ENCODE measurements around the gene RABAC1.
"Not testable (repeated sequence)": the region's sequence is repeated elsewhere in the genome, so short reads cannot be mapped to it uniquely, and the experiment has no call there.

The RABAC1 gene

GRCh38 chr19:41915021-41915775, 43.9 kb downstream of the RABAC1 start:
- DNase-seq (ENCODE audit: low read depth): no peak

- DNase-seq (ENCODE audit: low read depth): not testable (repeated sequence)
These were observed 44.7 kb downstream of the RABAC1 start for GRCh38 chr19:41914424-41914834.

- DNase-seq (ENCODE audit: low read depth): no peak
These were observed 45.3 kb downstream of the RABAC1 start for GRCh38 chr19:41913538-41914423.

- no peak for DNase-seq (ENCODE audit: low read depth)
These were observed 46.1 kb downstream of the RABAC1 start for GRCh38 chr19:41912899-41913537.

DNA sequence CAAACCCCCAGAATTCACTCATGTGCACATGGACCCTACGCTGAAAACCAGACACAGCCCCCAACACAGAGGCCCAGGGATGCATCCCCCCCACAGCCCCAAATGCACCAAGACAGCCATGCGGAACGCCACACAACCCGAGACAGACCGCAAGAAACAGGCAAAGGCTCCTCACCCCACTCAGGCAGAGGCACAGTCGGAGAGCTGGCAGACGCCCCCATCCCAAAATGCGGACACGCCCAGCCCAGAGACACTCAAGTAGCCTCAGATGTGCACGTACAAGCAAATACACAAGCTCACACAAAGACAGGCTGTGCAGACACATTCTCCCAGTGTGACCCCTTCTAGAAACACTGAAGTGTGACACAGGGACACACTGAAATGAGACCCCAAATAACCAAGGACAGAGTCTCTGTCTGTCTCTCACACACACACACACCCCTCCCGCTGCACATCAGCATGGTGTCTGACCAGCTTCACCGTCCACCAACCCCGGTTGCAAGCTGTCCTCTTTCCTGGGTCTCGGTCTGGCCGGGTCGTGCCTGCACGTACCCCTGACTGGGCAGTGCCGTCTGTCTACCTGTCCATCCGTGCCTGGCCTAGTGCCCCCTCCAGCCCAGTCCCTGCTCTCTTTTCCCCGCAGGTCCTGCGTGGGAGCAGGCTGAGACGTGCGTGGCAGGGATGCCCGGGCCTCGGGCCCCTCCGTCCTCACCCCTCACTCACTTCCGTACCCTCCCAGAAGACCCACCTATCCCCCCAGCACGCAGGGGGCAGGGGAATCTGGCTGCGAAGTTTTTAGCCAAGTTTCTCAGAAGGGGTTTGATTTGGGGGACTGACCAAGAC, 47.0 kb downstream of the RABAC1 start:
- no peak for DNase-seq (ENCODE audit: low read depth)

GRCh38 chr19:41910992-41911888, 47.9 kb downstream of the RABAC1 start:
- DNase-seq (ENCODE audit: low read depth): no peak

GRCh38 chr19:41910240-41910991, 48.7 kb downstream of the RABAC1 start:
- DNase-seq (ENCODE audit: low read depth): no peak

DNA sequence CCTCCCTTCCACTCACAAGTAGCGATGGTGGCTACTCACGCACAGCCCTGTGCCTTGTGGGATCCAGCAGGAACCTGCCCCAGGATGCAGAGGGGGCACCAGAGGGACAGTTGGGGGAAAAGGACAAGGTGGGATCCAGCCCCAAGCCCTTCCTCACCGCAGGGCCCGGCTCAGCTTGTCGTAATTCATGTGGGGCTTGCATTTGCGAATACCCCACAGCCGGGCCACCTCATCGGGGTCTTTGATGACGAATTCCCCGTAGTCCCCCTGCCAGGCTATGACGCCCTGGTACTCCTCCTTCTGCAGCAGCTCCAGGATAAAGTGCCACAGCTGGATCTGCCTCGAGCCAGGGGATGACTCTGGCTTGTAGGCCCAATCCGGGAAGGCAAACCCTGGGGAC, 49.4 kb downstream of the RABAC1 start:
- DNase-seq (ENCODE audit: low read depth): no peak

DNA sequence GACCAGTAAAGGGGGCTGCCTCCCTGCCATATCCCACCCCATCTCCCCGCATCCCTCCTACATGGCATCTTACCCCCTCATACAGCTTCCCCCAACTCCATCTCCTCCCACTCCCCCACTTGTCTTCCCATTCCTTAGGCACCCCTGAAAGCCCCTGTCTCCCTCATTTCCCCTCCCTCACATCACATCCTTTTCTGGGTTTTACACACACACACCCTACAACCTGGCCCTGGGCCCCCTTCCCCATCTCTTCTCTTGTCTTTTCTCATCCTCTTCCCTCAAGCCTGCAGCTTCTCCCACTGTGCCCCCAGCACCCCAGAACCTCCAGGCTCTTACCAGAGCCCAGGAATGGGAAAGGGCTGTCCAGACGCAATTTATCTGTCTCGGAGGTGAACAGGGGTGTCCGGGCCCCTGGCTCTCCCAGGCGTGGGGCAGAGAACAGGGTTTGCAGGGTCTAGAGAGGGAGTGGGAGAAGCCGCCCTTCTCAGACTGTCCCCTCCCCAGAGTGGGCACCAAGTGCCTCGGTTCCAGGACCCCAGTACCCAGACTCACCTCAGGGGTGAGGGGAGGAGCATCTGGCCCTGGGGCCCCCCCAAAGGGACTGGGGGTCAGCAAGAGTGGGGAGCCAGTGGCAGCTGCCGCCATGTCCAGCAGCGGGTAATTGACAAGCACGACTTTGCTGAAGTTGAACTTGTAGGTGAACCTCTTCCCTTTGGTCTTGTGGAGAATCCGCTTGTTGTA, 50.2 kb downstream of the RABAC1 start:
- DNase-seq (ENCODE audit: low read depth): no peak

DNA sequence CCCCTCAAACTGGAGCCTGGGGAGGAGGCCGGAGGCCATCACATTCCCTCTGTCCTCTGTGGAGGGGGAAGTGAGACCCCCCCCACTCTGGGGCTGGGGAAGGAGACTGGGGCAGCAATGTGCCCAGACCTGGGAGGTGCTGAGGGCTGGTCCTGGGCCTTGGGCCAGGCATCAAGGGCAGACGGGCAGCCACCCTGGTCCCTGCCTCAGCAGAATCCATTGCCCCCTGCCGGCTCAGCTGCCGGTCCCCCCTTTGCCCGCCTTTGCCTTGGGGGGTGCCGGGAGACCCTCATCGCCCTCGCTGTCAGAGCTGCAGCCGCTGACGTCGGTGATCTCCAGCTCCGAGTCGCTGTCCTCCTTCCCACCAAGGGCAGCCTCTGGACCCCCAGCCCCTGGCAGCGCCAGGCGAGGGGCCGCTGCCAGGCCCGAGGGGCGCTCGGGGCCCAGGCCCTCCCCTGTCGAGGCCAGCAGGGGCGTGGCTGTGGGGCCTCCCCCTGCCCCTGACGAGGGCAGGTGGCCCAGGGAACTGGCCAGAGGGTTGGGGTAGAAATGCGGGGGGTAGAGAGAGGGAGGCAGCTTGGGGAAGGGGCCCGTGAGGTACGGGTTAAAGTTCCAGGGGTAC, 51.0 kb downstream of the RABAC1 start:
- DNase-seq (ENCODE audit: low read depth): no peak

DNA sequence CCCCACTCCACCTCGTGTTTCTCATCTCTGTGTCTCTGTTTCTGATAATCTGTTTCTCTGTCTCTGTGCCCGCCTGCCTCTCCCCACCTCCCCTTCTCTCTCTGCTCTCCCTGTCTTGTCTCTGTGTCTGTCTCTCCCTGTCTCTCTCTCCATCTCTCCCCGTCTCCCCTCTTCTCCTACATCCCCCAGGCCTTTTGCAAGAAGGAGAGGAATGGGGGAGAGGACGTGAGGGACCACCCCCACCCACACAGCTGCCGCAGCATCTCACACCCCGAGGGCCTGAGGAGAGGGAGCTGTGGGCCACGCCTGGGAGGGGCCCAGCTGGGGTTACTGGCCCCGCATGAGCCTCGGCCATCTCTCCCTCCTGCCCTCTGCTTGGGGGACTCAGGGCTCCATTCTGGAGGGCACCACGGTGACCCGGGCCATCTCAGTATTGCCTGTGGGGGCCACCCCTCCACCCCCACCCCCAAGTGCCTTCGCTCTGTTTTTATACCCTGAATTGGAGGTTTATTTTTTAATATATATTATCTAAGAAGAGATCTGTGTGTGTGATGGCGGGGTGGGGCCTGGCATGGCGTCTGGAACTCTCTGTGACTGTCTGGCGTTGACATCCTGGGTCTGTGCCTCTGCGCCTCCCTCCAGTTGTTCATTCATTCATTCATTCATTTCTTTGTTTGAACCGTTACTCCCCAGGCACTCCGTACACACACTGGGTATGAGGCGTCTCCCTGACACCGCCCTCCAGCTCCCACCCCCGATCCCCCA, 52.0 kb downstream of the RABAC1 start:
- no peak for DNase-seq (ENCODE audit: low read depth)

Measured in stimulated activated CD8-positive, alpha-beta memory T cell treated with anti-CD3 and anti-CD28 coated beads, Interleukin-7, amount 100 ng/mL, for 24 hours (primary cell).